AG04450 (cell line): ENCODE results near the gene ZCCHC3. TPM values are rescaled to one million over a fixed set of nuclear protein-coding genes. Genes with fewer than 3 reads are reported as not detected.

Source experiments
- CTCF ChIA-PET: fragments of 300-600, 350-600 bp; formaldehyde crosslinking; extraction: SDS; loops from one replicate; lab custom pipeline; 2022; ENCODE audit warnings: antibody characterized with exemption, inconsistent platforms; lab: Charles Lee
- POLR2A ChIA-PET: fragments of 350-600 bp; formaldehyde crosslinking; extraction: SDS; loops from one replicate; lab custom pipeline; 2021; ENCODE audit warnings: antibody characterized with exemption, inconsistent platforms; lab: Yijun Ruan, JAX
- DNase-seq: peaks from one replicate; pipeline ENCODE4 v3.0.0-alpha.2; 2011; ENCODE audit warnings: low read depth, low spot score
- H3K27ac ChIP-seq: one replicate; pipeline ENCODE4 v1.5.1; 2012; ENCODE audit warnings: low read depth, low read length, control low read depth
- H3K27me3 ChIP-seq: one replicate; pipeline ENCODE4 v1.6.0; 2012; ENCODE audit warnings: low read length; ENCODE audit not compliant: control insufficient read depth, insufficient read depth
- H3K4me3 ChIP-seq: 2 replicates; pipeline ENCODE4 v1.5.1; 2011; ENCODE audit warnings: mild to moderate bottlenecking, low read depth, low read length, control low read depth
- H3K9me3 ChIP-seq: 2 replicates; pipeline ENCODE4 v1.5.1; 2012; ENCODE audit warnings: low read length; ENCODE audit not compliant: control insufficient read depth, insufficient read depth
- CTCF ChIP-seq: IDR thresholded peaks from 2 replicates; pipeline ENCODE4 v1.5.1; 2011; ENCODE audit warnings: low read depth, low read length, control low read depth, inconsistent platforms
- polyA plus RNA-seq: library from polyadenylated mRNA; depleted of rRNA; stranded (reverse); fragments of >200 nt; gene quantifications from 2 replicates; pipeline ENCODE4 v1.2.3, GENCODE V29; 2011

Gene ZCCHC3
- polyA plus RNA-seq, 1 experiment = 15.4 TPM

- CTCF ChIA-PET = interaction anchor here (0.6 to 0.7 kb wide), 2 partner anchors 23 to 41 kb away, joined by 3 read pairs; no protein-coding TSS in a partner anchor
- no peak for DNase-seq
- Histone ChIP-seq H3K27me3 (no peaks in the 10 kb centered on the region), H3K9me3 (no peaks in the 10 kb centered on the region), H3K27ac (no peak overlapping the region), H3K4me3 (peak overlapping the region; percentile 96)
- no peak for TF ChIP-seq CTCF
- POLR2A ChIA-PET = no interaction called here
These were observed 7.7 kb upstream of the ZCCHC3 start for GRCh38 chr20:289693-290083.

GRCh38 chr20:290084-290831, 7.1 kb upstream of the ZCCHC3 start, which contains the start of gene C20orf96:
Gene C20orf96 (minus strand): TSS chr20:290750. CDS start chr20:290610, 140 bp downstream.
- Histone ChIP-seq H3K27me3 (no peaks in the 10 kb centered on the region), H3K9me3 (no peaks in the 10 kb centered on the region), H3K4me3 (peak within 1 kb of the TSS; percentile 96), H3K27ac (peak within 1 kb of the TSS; percentile 82)
- peak; percentile 73 for TF ChIP-seq CTCF
- peak; percentile 78 for DNase-seq
- POLR2A ChIA-PET = no interaction called here
- CTCF ChIA-PET = no interaction called here

- CTCF ChIA-PET = interaction anchor here (1.7 kb wide), 2 partner anchors 28 to 36 kb away, joined by 7 to 9 read pairs; no protein-coding TSS in a partner anchor
- H3K27me3 ChIP-seq = no peaks in the 10 kb centered on the region
- H3K27ac ChIP-seq = no peak overlapping the region
- no peak overlapping the region for H3K4me3 ChIP-seq
- POLR2A ChIA-PET = no interaction called here
- no peak for TF ChIP-seq CTCF
- DNase-seq = no peak
- peaks cover 5% of the 10 kb centered on the region; the same call in 1 of the 2 replicates for H3K9me3 ChIP-seq
These were observed 2.8 kb upstream of the ZCCHC3 start for GRCh38 chr20:294602-295001.

GRCh38 chr20:295804-296203, 1.6 kb upstream of the ZCCHC3 start:
- no peak for TF ChIP-seq CTCF
- ChIA-PET POLR2A (interaction anchor here (1.5 kb wide), 2 partner anchors 30 to 34 kb away, joined by 4 to 6 read pairs; partner anchors contain the start of gene SOX12), CTCF (interaction anchor here (1.0 kb wide), 1 partner anchor 29 kb away, joined by 3 read pairs; no protein-coding TSS in a partner anchor)
- Histone ChIP-seq H3K27me3 (no peaks in the 10 kb centered on the region), H3K27ac (no peak overlapping the region), H3K4me3 (no peak overlapping the region), H3K9me3 (peaks cover 5% of the 10 kb centered on the region; the same call in 1 of the 2 replicates)
- no peak for DNase-seq
